Right lobe of liver (tissue), 6 donors: ENCODE measurements around the gene FRMD3. TPM values are rescaled to one million over a fixed set of nuclear protein-coding genes. Genes with fewer than 3 reads are reported as not detected.
"Not testable (repeated sequence)": the region's sequence is repeated elsewhere in the genome, so short reads cannot be mapped to it uniquely, and the experiment has no call there.

Source experiments
- ATAC-seq, 4 donors: fragments of 200-7000 bp; cut with Tn5 transposase; one replicate each; pipeline ENCODE4 v1.9.1; 2020; ENCODE audit warnings: mild to moderate bottlenecking in 4 of 4, moderate library complexity in 4 of 4
- DNase-seq, 3 donors: peaks; one replicate each; pipeline ENCODE4 v3.0.0-alpha.2; 2020
- H3K27ac ChIP-seq, 3 donors: fragments of 200-600 bp; one replicate each; pipeline ENCODE4 v1.8.0; 2022
- H3K27me3 ChIP-seq, 2 donors: fragments of 200-600 bp; one replicate each; pipeline ENCODE4 v1.8.0; 2022
- H3K36me3 ChIP-seq, 4 donors: fragments of 200-600 bp; sonication (generic) in 1 of 4; one replicate each; pipeline versions ENCODE4 v1.5.1 to v1.8.0; 2017 to 2022; ENCODE audit warnings: control low read depth in 1 of 4
- H3K4me1 ChIP-seq, 4 donors: fragments of 200-600 bp; sonication (generic) in 1 of 4; one replicate each; pipeline versions ENCODE4 v1.5.1 to v1.8.0; 2017 to 2022; ENCODE audit warnings: control low read depth in 1 of 4
- H3K4me3 ChIP-seq, 3 donors: fragments of 200-600 bp; one replicate each; pipeline ENCODE4 v1.8.0; 2022
- H3K9me3 ChIP-seq, 4 donors: fragments of 200-600 bp; sonication (generic) in 1 of 4; one replicate each; pipeline versions ENCODE4 v1.5.1 to v1.8.0; 2017 to 2022; ENCODE audit warnings: control low read depth in 1 of 4
- POLR2A ChIP-seq: fragments of 450-650 bp; IDR thresholded peaks from one replicate; pipeline ENCODE4 v1.6.1; 2017; ENCODE audit warnings: antibody characterized with exemption, mild to moderate bottlenecking
- WGBS: methylation state at CpG from one replicate; pipeline ENCODE4 v1.1.6; 2018; ENCODE audit warnings: low coverage, low lambda C conversion rate; ENCODE audit not compliant: insufficient coverage; ENCODE audit errors: missing lambda C conversion rate; 5-methylcytosine and 5-hydroxymethylcytosine counted together
- intact Hi-C, 2 donors: fragments of 100-400 bp; cut with DNase I; formaldehyde crosslinking; loops; one replicate each; pipeline versions ENCODE4 v1.11.2 to v1.14.1; 2022
- total RNA-seq, 6 experiments: library from RNA; depleted of rRNA in 2 of 6; stranded (reverse); fragments of >200 nt in 2 of 6; fragmentation: NEBNext Ultra II Directional in 3 of 6; extraction: Animal tissue kit (Norgen Biotek cat#: 25700) in 3 of 6; gene quantifications; one replicate each; pipeline versions ENCODE4 v1.1.0 to v1.2.4, GENCODE V29; 2016 to 2023
- TF ChIP-seq, protein P1 (sequence below), 4 donors: fragments of 200-600 bp in 3 of 4; fragments of 450-650 bp in 1 of 4; IDR thresholded peaks; one replicate each; pipeline versions ENCODE4 v1.5.1 to v1.8.0; 2016 to 2022; ENCODE audit warnings: antibody characterized with exemption in 4 of 4, mild to moderate bottlenecking in 2 of 4
- donor health status: DM: no; HTN: yes; CAD: no.
- donor health status: DM: no; HTN: no; CAD: no.
- donor health status: DM: no; HTN: no; CAD: no.
- donor health status: DM: no; HTN: yes; CAD: no.
- donor health status: DM: no; HTN: yes; CAD: no.

Gene FRMD3
- total RNA-seq, 6 experiments from 2014 or later = 0.28 to 0.88 (median 0.34) TPM

DNA sequence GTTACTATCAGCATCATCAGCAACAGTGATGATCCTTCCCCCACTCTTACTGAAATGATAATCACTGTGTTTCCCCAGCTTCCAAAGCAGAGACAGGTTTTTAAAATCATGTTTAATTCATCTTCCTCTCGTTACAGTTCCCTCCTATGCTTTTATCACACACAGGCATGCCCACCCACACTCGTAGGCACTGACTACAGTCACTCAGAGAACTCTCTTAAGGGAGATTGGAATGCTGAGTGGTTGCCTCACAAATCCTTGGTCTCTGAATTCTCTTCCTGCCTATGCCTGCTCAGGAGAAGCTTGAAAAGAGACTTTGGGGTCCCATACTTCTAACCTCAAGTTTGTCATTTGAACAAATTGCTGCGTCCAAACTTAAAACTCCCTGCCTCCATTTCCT lies 179.2 kb downstream of the FRMD3 start:
- TF ChIP-seq, protein P1, sequence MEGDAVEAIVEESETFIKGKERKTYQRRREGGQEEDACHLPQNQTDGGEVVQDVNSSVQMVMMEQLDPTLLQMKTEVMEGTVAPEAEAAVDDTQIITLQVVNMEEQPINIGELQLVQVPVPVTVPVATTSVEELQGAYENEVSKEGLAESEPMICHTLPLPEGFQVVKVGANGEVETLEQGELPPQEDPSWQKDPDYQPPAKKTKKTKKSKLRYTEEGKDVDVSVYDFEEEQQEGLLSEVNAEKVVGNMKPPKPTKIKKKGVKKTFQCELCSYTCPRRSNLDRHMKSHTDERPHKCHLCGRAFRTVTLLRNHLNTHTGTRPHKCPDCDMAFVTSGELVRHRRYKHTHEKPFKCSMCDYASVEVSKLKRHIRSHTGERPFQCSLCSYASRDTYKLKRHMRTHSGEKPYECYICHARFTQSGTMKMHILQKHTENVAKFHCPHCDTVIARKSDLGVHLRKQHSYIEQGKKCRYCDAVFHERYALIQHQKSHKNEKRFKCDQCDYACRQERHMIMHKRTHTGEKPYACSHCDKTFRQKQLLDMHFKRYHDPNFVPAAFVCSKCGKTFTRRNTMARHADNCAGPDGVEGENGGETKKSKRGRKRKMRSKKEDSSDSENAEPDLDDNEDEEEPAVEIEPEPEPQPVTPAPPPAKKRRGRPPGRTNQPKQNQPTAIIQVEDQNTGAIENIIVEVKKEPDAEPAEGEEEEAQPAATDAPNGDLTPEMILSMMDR (IDR thresholded peaks at IDR 0.05) = no peak
- no peak for TF ChIP-seq POLR2A
- H3K27ac ChIP-seq = no peak overlapping the region
- H3K27me3 ChIP-seq = no peaks in the 10 kb centered on the region
- no peak overlapping the region for H3K4me3 ChIP-seq
- DNase-seq = no peak
- 68% methylated on average over 3 of the region's 3 CpGs for WGBS
- no peak for ATAC-seq
- H3K36me3 ChIP-seq = no peaks in the 10 kb centered on the region
- no peaks in the 10 kb centered on the region for H3K4me1 ChIP-seq
- intact Hi-C loops = no loop called here
- H3K9me3 ChIP-seq = no peaks in the 10 kb centered on the region

DNA sequence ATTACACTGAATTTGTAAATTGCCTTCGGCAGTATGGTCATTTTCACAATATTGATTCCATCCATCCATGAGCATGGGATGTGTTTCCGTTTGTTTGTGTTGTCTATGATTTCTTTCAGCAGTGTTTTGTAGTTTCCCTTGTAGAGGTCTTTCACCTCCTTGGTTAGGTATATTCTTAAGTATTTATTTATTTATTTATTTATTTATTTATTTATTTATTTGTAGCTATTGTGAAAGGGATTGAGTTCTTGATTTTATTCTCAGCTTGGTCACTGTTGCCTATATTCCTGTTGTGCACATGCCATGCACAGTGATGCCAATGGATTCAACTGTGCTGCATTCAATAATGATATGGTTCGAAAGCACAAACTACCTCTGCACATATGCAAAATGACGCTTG lies 179.7 kb downstream of the FRMD3 start:
- DNase-seq, H3K27ac ChIP-seq, H3K4me3 ChIP-seq, H3K27me3 ChIP-seq, H3K4me1 ChIP-seq, intact Hi-C loops, H3K36me3 ChIP-seq, ATAC-seq, H3K9me3 ChIP-seq: not testable (repeated sequence)
- 92% methylated on average over 4 of the region's 4 CpGs for WGBS

DNA sequence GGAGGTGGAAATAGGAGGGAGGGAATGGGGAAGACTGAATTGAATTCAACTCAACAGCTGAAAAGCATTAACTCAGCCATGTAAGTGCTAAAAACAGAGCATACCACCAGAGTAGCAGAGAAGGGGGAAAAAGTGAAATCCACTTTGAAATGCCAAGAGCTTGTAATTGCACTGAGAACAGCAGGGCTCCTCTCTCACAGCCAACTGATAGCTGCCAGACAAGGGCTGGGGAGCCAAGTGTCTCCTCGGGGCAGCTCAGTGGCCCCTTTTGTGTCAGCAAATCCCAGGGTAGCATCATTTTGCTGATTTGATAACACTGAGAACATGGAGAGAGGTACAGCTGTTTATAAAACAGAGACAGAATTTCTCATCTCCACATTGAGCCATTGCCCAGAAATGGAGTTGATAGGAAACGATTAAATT lies 182.5 kb downstream of the FRMD3 start:
- DNase-seq = no peak
- Histone ChIP-seq H3K36me3 (no peaks in the 10 kb centered on the region), H3K4me3 (no peak overlapping the region), H3K27ac (no peak overlapping the region), H3K4me1 (no peaks in the 10 kb centered on the region), H3K27me3 (no peaks in the 10 kb centered on the region), H3K9me3 (no peaks in the 10 kb centered on the region)
- intact Hi-C loops = no loop called here
- TF ChIP-seq, protein P1 (IDR thresholded peaks at IDR 0.05) = no peak
- TF ChIP-seq POLR2A = no peak
- ATAC-seq = no peak
- 35% methylated on average over 2 of the region's 2 CpGs for WGBS

DNA sequence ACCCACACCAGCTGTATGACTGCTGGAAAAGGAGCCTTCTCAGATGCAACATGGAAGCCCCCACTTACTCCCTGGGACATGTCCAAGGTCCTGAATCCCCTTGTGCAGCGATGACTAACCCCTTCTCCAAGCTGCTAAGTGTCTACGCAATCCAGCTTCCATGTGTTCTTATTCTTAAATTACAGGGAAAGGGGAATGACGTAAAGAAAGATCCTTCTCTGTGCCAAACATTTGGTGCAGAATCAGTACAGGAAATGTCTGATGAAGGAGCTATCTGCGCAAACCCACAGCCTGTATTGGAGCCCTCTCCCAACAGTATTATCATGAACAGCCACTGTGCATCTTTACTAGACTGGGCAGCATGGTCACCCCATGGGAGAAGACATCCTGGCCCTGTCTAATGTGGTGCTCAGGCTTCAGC lies 183.2 kb downstream of the FRMD3 start:
- H3K4me1 ChIP-seq = no peaks in the 10 kb centered on the region
- no peaks in the 10 kb centered on the region for H3K36me3 ChIP-seq
- no peak for DNase-seq
- no peak for ATAC-seq
- 97% methylated on average over 3 of the region's 4 CpGs for WGBS
- no peaks in the 10 kb centered on the region for H3K9me3 ChIP-seq
- no peak overlapping the region for H3K4me3 ChIP-seq
- H3K27ac ChIP-seq = no peak overlapping the region
- intact Hi-C loops = no loop called here
- no peak for TF ChIP-seq POLR2A
- TF ChIP-seq, protein P1 (IDR thresholded peaks at IDR 0.05) = no peak
- H3K27me3 ChIP-seq = no peaks in the 10 kb centered on the region

DNA sequence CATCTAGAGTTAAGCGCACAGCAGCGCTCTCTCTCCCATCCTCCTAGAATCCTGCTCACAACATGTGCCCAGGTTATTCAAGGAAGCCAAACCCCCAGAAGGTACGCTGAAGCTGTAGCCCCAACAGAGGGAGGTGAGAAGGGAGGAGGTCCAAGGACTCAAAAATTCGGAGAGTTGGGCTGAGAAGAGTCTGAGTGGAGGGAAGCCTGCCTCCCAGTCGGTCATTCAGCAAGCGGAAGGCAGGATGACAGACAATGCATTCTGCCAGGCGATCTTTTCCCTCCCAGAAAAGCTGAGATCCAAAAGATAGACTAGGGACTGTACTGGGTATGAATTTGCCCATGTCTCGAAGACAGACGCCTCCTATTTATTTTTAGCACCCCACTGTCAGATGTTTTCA lies 189.2 kb downstream of the FRMD3 start:
- H3K36me3 ChIP-seq = no peaks in the 10 kb centered on the region
- H3K4me3 ChIP-seq = no peak overlapping the region
- intact Hi-C loops = no loop called here
- ATAC-seq (no peak), DNase-seq (no peak)
- TF ChIP-seq POLR2A = no peak
- TF ChIP-seq, protein P1 (IDR thresholded peaks at IDR 0.05) = no peak
- no peak overlapping the region for H3K27ac ChIP-seq
- 76% methylated on average over 9 of the region's 9 CpGs for WGBS
- no peaks in the 10 kb centered on the region for H3K4me1 ChIP-seq
- H3K27me3 ChIP-seq = no peaks in the 10 kb centered on the region
- no peaks in the 10 kb centered on the region for H3K9me3 ChIP-seq
